GM10248 (cell line): ENCODE data around the gene CYP8B1.

ENCODE experiments used
- CTCF ChIA-PET: fragments of 300-600 bp; sonication (Branson Sonifier 250); formaldehyde crosslinking; extraction: SDS; loops from one replicate; lab custom pipeline; 2021; ENCODE audit warnings: antibody characterized with exemption; lab: Yijun Ruan, JAX
- POLR2A ChIA-PET: fragments of 350-650 bp; sonication (Branson Sonifier 250); formaldehyde crosslinking; extraction: SDS; loops from one replicate; lab custom pipeline; 2020; ENCODE audit warnings: antibody characterized with exemption; lab: Yijun Ruan, JAX
- DNase-seq: peaks from one replicate; pipeline ENCODE4 v3.0.0; 2012; ENCODE audit errors: extremely low spot score
- TF ChIP-seq, protein P1 (sequence below): IDR thresholded peaks from 2 replicates; pipeline ENCODE4 v1.5.1; 2012; ENCODE audit warnings: mild to moderate bottlenecking, low read depth; ENCODE audit errors: extremely low read depth, missing control alignments, control extremely low read depth

The CYP8B1 gene

DNA sequence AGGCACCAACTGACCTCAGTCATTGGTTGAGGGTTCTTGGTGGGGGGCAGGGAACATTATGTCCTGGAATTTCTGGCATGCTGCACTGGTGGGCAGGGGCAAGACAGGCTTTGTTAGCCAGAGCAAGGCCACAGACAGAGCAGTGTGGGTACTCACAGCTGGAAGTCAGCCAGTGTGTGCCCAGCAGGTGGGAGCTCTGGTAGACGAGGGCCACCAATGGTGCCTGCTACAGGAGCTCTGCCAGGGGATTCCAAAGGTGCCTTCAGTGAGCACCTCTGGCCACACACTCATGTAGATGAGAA, 31.3 kb downstream of the CYP8B1 start:
- ChIA-PET CTCF (interaction anchor here (1.0 kb wide), 2 partner anchors 13 to 37 kb away, joined by 3 to 4 read pairs; no protein-coding TSS in a partner anchor), POLR2A (no interaction called here)
- TF ChIP-seq, protein P1, sequence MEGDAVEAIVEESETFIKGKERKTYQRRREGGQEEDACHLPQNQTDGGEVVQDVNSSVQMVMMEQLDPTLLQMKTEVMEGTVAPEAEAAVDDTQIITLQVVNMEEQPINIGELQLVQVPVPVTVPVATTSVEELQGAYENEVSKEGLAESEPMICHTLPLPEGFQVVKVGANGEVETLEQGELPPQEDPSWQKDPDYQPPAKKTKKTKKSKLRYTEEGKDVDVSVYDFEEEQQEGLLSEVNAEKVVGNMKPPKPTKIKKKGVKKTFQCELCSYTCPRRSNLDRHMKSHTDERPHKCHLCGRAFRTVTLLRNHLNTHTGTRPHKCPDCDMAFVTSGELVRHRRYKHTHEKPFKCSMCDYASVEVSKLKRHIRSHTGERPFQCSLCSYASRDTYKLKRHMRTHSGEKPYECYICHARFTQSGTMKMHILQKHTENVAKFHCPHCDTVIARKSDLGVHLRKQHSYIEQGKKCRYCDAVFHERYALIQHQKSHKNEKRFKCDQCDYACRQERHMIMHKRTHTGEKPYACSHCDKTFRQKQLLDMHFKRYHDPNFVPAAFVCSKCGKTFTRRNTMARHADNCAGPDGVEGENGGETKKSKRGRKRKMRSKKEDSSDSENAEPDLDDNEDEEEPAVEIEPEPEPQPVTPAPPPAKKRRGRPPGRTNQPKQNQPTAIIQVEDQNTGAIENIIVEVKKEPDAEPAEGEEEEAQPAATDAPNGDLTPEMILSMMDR = no peak
- DNase-seq = no peak

GRCh38 chr3:42843713-42844411, 31.8 kb downstream of the CYP8B1 start:
- TF ChIP-seq, protein P1 = no peak
- no peak for DNase-seq
- POLR2A ChIA-PET = no interaction called here
- CTCF ChIA-PET = interaction anchor here (1.0 to 1.6 kb wide), 4 partner anchors 12 to 39 kb away, joined by 3 to 5 read pairs (median 4); no protein-coding TSS in a partner anchor

DNA sequence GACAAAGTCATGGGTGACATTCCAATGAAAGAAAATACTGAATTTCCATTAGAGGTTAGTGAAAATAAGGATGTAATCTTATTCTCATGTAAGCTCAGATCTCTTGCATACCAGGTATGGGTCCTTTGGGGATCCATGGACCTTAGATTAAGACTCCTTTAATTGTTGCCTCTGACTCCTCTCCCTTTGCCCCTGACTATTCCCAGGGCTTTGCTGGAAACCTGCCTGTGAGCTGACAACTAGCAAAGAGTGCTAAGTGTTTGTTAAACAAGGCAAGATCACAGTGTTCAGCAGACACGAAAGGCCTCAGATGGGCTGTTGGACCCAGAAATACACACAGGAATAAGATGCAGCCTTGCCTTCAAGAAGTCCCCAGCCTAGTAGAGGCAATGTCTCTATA, 34.3 kb downstream of the CYP8B1 start:
- CTCF ChIA-PET = interaction anchor here (0.9 to 3.4 kb wide), 4 partner anchors 9 to 60 kb away, joined by 3 to 47 read pairs (median 14); partner anchors contain the start of gene HIGD1A
- TF ChIP-seq, protein P1 = no peak

GRCh38 chr3:42839616-42840015, 36.1 kb downstream of the CYP8B1 start:
- TF ChIP-seq, protein P1 = peak; percentile 67
- CTCF ChIA-PET = interaction anchor here (0.6 to 3.4 kb wide), 24 partner anchors 9 to 95 kb away, joined by 3 to 47 read pairs (median 6); partner anchors contain the start of genes CYP8B1 and HIGD1A
- DNase-seq = peak; percentile 56
- POLR2A ChIA-PET = no interaction called here

More for the DNA sequence above, 34.3 kb downstream of the CYP8B1 start:
- POLR2A ChIA-PET = no interaction called here
- no peak for DNase-seq

DNA sequence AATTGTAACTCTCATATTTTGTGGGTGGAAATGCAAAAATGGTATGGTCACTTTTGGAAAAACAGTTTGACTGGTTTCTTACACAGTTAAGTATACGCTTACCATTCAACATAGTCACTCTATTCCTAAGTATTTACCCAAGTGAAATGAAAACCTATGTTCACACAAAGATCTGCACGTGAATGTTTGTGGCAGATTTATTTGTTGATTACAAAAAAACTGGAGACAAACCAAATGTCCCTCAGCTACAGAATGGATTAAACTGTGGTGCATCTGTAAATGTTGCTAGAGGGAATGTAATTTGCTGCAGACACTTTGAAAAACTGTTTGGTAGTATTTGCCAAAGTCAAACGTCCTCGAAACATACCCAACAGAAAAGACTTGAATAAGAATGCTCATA, 37.1 kb downstream of the CYP8B1 start:
- TF ChIP-seq, protein P1 = no peak
- ChIA-PET POLR2A (no interaction called here), CTCF (interaction anchor here (1.0 to 3.4 kb wide), 15 partner anchors 11 to 88 kb away, joined by 3 to 47 read pairs (median 7); partner anchors contain the start of genes CYP8B1 and HIGD1A)
- no peak for DNase-seq

DNA sequence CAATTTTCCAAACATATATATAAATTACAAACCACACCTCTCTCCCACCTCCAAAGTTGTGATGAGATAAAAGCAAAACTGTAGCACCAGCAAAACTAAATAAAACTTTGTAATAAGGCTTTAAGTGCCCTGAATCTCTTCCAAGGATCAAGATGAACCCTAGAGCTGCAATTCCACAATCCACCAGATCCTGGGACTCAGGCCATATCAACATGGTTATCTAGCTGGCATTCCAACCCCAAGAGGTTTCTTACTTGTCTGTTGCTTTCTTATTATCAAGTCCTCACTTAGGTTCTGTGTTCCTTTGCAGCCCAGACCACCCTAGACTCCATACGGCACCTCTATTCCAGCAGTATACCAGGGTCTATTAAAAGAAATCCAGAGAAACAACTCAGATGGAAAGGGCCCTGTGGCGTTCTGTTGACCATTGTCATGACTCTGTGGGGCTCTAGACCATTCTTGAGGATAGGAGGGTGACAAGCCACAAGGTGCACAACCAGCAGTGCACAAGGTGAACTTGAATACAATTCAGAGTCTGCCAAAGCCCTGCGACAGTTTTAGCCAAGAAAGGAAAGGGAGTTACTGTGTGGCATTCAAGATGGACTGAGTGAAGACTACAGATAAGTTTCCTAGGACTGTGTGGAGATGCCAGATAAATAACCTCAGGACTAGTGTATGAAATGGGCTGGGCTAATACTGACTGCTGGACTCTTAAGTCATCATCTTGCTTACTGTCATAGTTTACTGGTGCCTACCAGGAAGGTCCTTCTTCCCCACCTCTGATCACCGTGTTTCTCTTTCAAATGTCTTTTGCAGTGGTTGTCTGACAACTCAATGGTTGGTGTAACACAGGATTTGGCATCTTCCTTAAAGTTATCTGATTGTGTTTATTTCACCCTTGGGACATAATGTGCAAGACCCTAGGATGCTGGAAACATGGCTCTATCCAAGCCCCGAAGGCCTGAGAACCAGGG, 39.2 kb downstream of the CYP8B1 start:
- ChIA-PET POLR2A (no interaction called here), CTCF (no interaction called here)
- no peak for DNase-seq
- TF ChIP-seq, protein P1 = no peak
